Posterior vena cava (tissue), 2 donors: ENCODE data around the gene KHK. TPM values are rescaled to one million over a fixed set of nuclear protein-coding genes. Genes with fewer than 3 reads are reported as not detected.

Experiments
- DNase-seq: peaks from one replicate; pipeline ENCODE4 v3.0.0-alpha.2; 2020; ENCODE audit warnings: low spot score
- intact Hi-C, 2 donors: fragments of 100-400 bp; cut with DNase I; formaldehyde crosslinking; loops; one replicate each; pipeline versions ENCODE4 v1.14.1 to v1.14.2; 2022 to 2023
- total RNA-seq, 2 donors: library from RNA; stranded (reverse); fragmentation: NEBNext Ultra II Directional; extraction: Animal tissue kit (Norgen Biotek cat#: 25700); gene quantifications; one replicate each; pipeline ENCODE4 v1.2.1, GENCODE V29; 2021
- donor health status: DM: yes; HTN: yes; CAD: no.
- donor health status: DM: yes; HTN: yes; CAD: no.

Gene KHK
- total RNA-seq, 2 donors from 2014 or later = 5.7 to 7.8 TPM

- peak; percentile 99 for DNase-seq
- intact Hi-C loops = loop anchor here (1.0 to 5.0 kb wide), 2 partner anchors 53 kb away; no protein-coding TSS in a partner anchor
These were observed 47.6 kb downstream of the KHK start, which contains the start of gene PREB for GRCh38 chr2:27133905-27134780. TSS of gene PREB (minus strand) at chr2:27134636. CDS start at chr2:27134421, 215 bp downstream.

GRCh38 chr2:27134781-27135477 lies 48.4 kb downstream of the KHK start:
- intact Hi-C loops = loop anchor here in 1 of 2 donors (5.0 kb wide), 1 partner anchor 52 kb away; no protein-coding TSS in a partner anchor

GRCh38 chr2:27135478-27135955 lies 48.9 kb downstream of the KHK start:
- DNase-seq = peak; percentile 72
- intact Hi-C loops = no loop called here

More at GRCh38 chr2:27134781-27135477, 48.4 kb downstream of the KHK start:
- peak; percentile 54 for DNase-seq

- DNase-seq = peak; percentile 71
- intact Hi-C loops = loop anchor here in 1 of 2 donors (1.0 kb wide), 1 partner anchor 125 kb away; no protein-coding TSS in a partner anchor
These were observed 50.2 kb downstream of the KHK start for GRCh38 chr2:27136751-27137150.

- intact Hi-C loops = no loop called here
- peak; percentile 71 for DNase-seq
These were observed 50.9 kb downstream of the KHK start for GRCh38 chr2:27137322-27137935.

- intact Hi-C loops = no loop called here
- DNase-seq = peak; percentile 62
These were observed 51.5 kb downstream of the KHK start for GRCh38 chr2:27138111-27138510.

GRCh38 chr2:27139310-27139709 lies 52.7 kb downstream of the KHK start, which contains the start of gene PRR30:
TSS of gene PRR30 (minus strand) at chr2:27139410. CDS start at chr2:27138329, 1,081 bp downstream.
- intact Hi-C loops = no loop called here
- peak; percentile 19 for DNase-seq

GRCh38 chr2:27143285-27143684 lies 56.7 kb downstream of the KHK start:
- DNase-seq = peak; percentile 8
- intact Hi-C loops = no loop called here

- intact Hi-C loops = no loop called here
- peak; percentile 15 for DNase-seq
These were observed 59.1 kb downstream of the KHK start for GRCh38 chr2:27145682-27146081.

- DNase-seq = peak; percentile 22
- intact Hi-C loops = no loop called here
These were observed 61.4 kb downstream of the KHK start for GRCh38 chr2:27147935-27148334.

- intact Hi-C loops = no loop called here
- peak; percentile 69 for DNase-seq
These were observed 62.3 kb downstream of the KHK start, which contains the start of gene TCF23 for GRCh38 chr2:27148801-27149439. TSS of gene TCF23 (plus strand) at chr2:27149004. CDS start at chr2:27149134, 130 bp downstream.

- peak; percentile 55 for DNase-seq
- intact Hi-C loops = no loop called here
These were observed 63.2 kb downstream of the KHK start for GRCh38 chr2:27149570-27150405.

Other genes with a start within 250 kb of the KHK start
- not detected for gene DPYSL5, start 238.6 kb upstream of the KHK start, total RNA-seq
- gene MAPRE3, start 116.1 kb upstream of the KHK start, total RNA-seq = 10 to 100 TPM; 11.4 to 16.3 TPM
- gene TMEM214, start 53.8 kb upstream of the KHK start, total RNA-seq = 10 to 100 TPM; 68.0 to 69.8 TPM
- 10 to 100 TPM; 20.0 to 22.9 TPM for gene AGBL5, start 35.1 kb upstream of the KHK start, total RNA-seq
- gene OST4, start 15.1 kb upstream of the KHK start, total RNA-seq = 100 to 1,000 TPM; 222 to 314 TPM
- gene EMILIN1, start 8.2 kb upstream of the KHK start, total RNA-seq = 100 to 1,000 TPM; 178 to 323 TPM
- 10 to 100 TPM; 25.8 to 27.8 TPM for gene CGREF1, start 32.4 kb downstream of the KHK start, total RNA-seq
- under 1 TPM; 0.37 to 0.48 TPM for gene ABHD1, start 37.0 kb downstream of the KHK start, total RNA-seq
- 10 to 100 TPM; 90.7 to 92.3 TPM for gene PREB, start 47.9 kb downstream of the KHK start, total RNA-seq
- not detected for gene PRR30, start 52.6 kb downstream of the KHK start, total RNA-seq
- 10 to 100 TPM in 1 of 2 donors, 1 to 10 TPM in 1; 5.0 to 10.7 TPM for gene TCF23, start 62.2 kb downstream of the KHK start, total RNA-seq
- gene ATRAID, start 125.3 kb downstream of the KHK start, total RNA-seq = 100 to 1,000 TPM in 1 of 2 donors, 10 to 100 TPM in 1; 76.1 to 116 TPM
- gene SLC5A6, start 125.5 kb downstream of the KHK start, total RNA-seq = 10 to 100 TPM; 15.3 to 16.8 TPM
- gene CAD, start 130.6 kb downstream of the KHK start, total RNA-seq = 10 to 100 TPM; 20.1 to 27.4 TPM
- 1 to 10 TPM in 1 of 2 donors, under 1 TPM in 1; 0.24 to 1.4 TPM for gene SLC30A3, start 176.3 kb downstream of the KHK start, total RNA-seq
- 1 to 10 TPM in 1 of 2 donors, under 1 TPM in 1; 0.19 to 1.0 TPM for gene DNAJC5G, start 188.7 kb downstream of the KHK start, total RNA-seq
- under 1 TPM; 0.32 to 0.52 TPM for gene TRIM54, start 195.7 kb downstream of the KHK start, total RNA-seq
- 1 to 10 TPM in 1 of 2 donors, under 1 TPM in 1; 0.95 to 1.2 TPM for gene UCN, start 221.7 kb downstream of the KHK start, total RNA-seq
- 10 to 100 TPM; 59.3 to 69.0 TPM for gene MPV17, start 236.3 kb downstream of the KHK start, total RNA-seq